NT2/D1 (cell line): Measurements from ENCODE around the gene VRK3.
"Not testable (repeated sequence)": the region's sequence is repeated elsewhere in the genome, so short reads cannot be mapped to it uniquely, and the experiment has no call there.

Source experiments
- DNase-seq: peaks from one replicate; pipeline ENCODE4 v3.0.0-alpha.2; 2011; ENCODE audit warnings: low read depth, low spot score
- H3K27me3 ChIP-seq: 2 replicates; pipeline ENCODE4 v1.6.0; 2011; ENCODE audit warnings: mild to moderate bottlenecking; ENCODE audit not compliant: insufficient read length, insufficient read depth
- H3K36me3 ChIP-seq: 2 replicates; pipeline ENCODE4 v1.6.1; 2011; ENCODE audit warnings: mild to moderate bottlenecking, low read length, mixed read lengths; ENCODE audit not compliant: insufficient read depth, insufficient read length
- H3K4me1 ChIP-seq: 2 replicates; pipeline ENCODE4 v1.5.1; 2011; ENCODE audit not compliant: insufficient read depth, insufficient read length
- H3K4me3 ChIP-seq: 2 replicates; pipeline ENCODE4 v1.5.1; 2011; ENCODE audit warnings: low read depth; ENCODE audit not compliant: insufficient read length
- H3K9ac ChIP-seq: 2 replicates; pipeline ENCODE4 v1.6.0; 2011; ENCODE audit warnings: low read depth; ENCODE audit not compliant: insufficient read length
- H3K9me3 ChIP-seq: 2 replicates; pipeline ENCODE4 v1.5.1; 2011; ENCODE audit warnings: mild to moderate bottlenecking, low read length; ENCODE audit not compliant: insufficient read depth
- SUZ12 ChIP-seq: IDR thresholded peaks from 2 replicates; pipeline ENCODE4 v1.6.1; 2011; ENCODE audit not compliant: insufficient read length, insufficient read depth; ENCODE audit errors: extremely low read depth
- YY1 ChIP-seq: IDR thresholded peaks from 2 replicates; pipeline ENCODE4 v1.6.1; 2011; ENCODE audit not compliant: insufficient read length, insufficient read depth
- ZNF274 ChIP-seq: IDR thresholded peaks from 2 replicates; pipeline ENCODE4 v1.6.1; 2011; ENCODE audit warnings: mild to moderate bottlenecking, low read depth, low read length

Gene VRK3, protein sequence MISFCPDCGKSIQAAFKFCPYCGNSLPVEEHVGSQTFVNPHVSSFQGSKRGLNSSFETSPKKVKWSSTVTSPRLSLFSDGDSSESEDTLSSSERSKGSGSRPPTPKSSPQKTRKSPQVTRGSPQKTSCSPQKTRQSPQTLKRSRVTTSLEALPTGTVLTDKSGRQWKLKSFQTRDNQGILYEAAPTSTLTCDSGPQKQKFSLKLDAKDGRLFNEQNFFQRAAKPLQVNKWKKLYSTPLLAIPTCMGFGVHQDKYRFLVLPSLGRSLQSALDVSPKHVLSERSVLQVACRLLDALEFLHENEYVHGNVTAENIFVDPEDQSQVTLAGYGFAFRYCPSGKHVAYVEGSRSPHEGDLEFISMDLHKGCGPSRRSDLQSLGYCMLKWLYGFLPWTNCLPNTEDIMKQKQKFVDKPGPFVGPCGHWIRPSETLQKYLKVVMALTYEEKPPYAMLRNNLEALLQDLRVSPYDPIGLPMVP

GRCh38 chr19:50025022-50025793 lies at the start of gene VRK3:
Gene VRK3, minus strand, starts transcription at chr19:50025372. Its CDS starts 9,210 bp downstream, at chr19:50016162.
- H3K9me3 ChIP-seq = no peaks in the 10 kb centered on the region
- peaks cover 31% of the 10 kb centered on the region for H3K36me3 ChIP-seq
- peak; percentile 97 for DNase-seq
- H3K4me1 ChIP-seq = no peaks in the 10 kb centered on the region
- TF ChIP-seq ZNF274 (no peak), SUZ12 (no peak), YY1 (no peak)
- peak within 1 kb of the TSS; percentile 90 for H3K4me3 ChIP-seq
- H3K27me3 ChIP-seq = no peaks in the 10 kb centered on the region
- peak within 1 kb of the TSS; percentile 86 for H3K9ac ChIP-seq

DNA sequence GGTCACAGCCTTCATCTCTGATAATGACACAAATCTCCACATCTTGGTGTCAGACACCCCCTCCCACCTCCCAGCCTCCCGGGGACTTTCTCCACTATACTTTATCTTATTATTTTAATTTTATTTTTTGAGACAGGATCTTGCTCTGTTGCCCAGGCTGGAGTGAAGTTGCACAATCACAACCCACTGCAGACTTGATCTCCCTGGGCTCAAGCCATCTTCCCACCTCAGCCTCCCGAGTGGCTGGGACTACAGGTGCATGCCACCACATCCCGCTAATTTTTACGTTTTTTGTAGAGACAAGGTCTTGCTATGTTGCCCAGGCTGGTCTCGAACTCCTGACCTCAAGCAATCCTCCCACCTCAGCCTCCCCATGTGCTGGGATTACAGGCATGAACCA lies 43.2 kb upstream of the VRK3 start:
- not testable (repeated sequence) for H3K9me3 ChIP-seq, H3K4me3 ChIP-seq, DNase-seq, H3K36me3 ChIP-seq, H3K27me3 ChIP-seq, H3K9ac ChIP-seq, H3K4me1 ChIP-seq

GRCh38 chr19:50067575-50067974 lies 42.4 kb upstream of the VRK3 start:
- no peaks in the 10 kb centered on the region for H3K36me3 ChIP-seq
- H3K27me3 ChIP-seq = no peaks in the 10 kb centered on the region
- H3K9me3 ChIP-seq = no peaks in the 10 kb centered on the region
- H3K4me1 ChIP-seq = peaks cover 3% of the 10 kb centered on the region
- no peak for DNase-seq
- TF ChIP-seq SUZ12 (no peak), ZNF274 (no peak), YY1 (no peak)
- no peak overlapping the region for H3K9ac ChIP-seq
- H3K4me3 ChIP-seq = no peak overlapping the region

DNA sequence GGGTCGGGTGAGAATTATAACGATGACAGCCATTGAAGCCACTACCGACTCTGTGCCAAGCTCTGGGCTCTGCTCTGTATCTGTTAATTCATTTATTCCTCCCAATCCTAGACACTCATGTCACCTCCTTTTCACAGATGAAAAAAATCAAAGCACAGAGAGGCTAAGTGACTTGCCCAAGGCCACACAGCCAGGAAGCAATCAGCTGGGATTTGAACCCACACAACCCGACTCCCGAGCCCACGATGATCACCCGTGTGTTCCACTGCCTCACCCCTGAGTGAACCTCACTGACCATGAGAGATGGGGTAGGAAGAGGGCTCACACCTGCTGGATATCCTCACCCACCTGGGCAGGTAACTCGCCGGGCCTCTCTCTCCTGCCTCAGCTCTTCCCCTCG lies 40.8 kb upstream of the VRK3 start:
- Histone ChIP-seq H3K36me3 (no peaks in the 10 kb centered on the region), H3K9ac (no peak overlapping the region)
- TF ChIP-seq SUZ12 = no peak
- no peak for TF ChIP-seq ZNF274
- TF ChIP-seq YY1 = no peak

DNA sequence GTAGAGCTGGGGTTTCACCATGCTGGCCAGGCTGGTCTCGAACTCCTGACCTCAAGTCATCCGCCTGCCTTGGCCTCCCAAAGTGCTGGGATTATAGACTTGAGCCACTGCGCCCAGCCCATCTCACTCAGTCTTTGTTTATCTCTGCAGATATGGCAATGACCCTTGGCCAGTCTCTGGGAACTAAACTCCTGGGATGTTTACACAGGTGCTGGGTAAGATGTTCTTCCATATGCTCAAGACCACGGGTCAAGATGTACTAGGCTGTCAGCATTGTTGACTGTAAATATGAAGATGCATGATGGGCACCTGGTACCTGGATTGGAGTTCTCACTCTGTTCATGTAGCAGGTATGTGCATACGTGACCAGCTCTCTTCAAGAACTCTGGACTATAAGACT lies 36.5 kb upstream of the VRK3 start:
- no peaks in the 10 kb centered on the region for H3K27me3 ChIP-seq
- H3K9ac ChIP-seq = no peak overlapping the region
- no peaks in the 10 kb centered on the region for H3K36me3 ChIP-seq
- H3K4me3 ChIP-seq = no peak overlapping the region
- TF ChIP-seq SUZ12 (no peak), YY1 (no peak), ZNF274 (no peak)
- H3K4me1 ChIP-seq = no peaks in the 10 kb centered on the region
- peaks cover 30% of the 10 kb centered on the region for H3K9me3 ChIP-seq
- DNase-seq = no peak

More for the DNA sequence above, 40.8 kb upstream of the VRK3 start:
- H3K4me1 ChIP-seq = no peaks in the 10 kb centered on the region
- H3K9me3 ChIP-seq = 0 out of 2 replicates have a peak, but pooled peaks cover 1% of the 10 kb centered on the region
- H3K4me3 ChIP-seq = no peak overlapping the region
- DNase-seq = no peak
- H3K27me3 ChIP-seq = no peaks in the 10 kb centered on the region

DNA sequence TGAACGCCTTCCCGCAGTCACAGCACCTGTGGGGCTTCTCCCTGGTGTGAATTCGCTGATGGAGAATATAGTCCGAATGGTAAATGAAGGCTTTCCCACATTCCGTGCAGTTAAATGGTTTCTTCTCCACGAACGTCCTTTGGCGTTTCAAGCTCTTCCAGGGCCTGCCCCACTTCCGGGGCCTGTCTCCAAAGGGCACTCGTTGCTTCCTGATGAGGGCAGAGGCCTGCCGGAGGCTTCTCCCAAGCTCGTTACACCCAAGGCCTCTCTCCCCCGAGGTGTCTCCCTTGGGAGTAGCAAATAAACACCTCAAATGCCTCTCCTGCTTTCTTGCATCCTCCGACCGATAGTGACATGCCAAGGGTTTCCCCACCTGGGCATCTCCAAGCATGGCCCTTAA lies 34.9 kb upstream of the VRK3 start:
- H3K9me3 ChIP-seq = peaks cover 30% of the 10 kb centered on the region
- no peak for DNase-seq
- H3K9ac ChIP-seq = no peak overlapping the region
- H3K27me3 ChIP-seq = no peaks in the 10 kb centered on the region
- H3K4me3 ChIP-seq = no peak overlapping the region
- H3K4me1 ChIP-seq = no peaks in the 10 kb centered on the region
- no peaks in the 10 kb centered on the region for H3K36me3 ChIP-seq
- no peak for TF ChIP-seq SUZ12
- no peak for TF ChIP-seq YY1
- no peak for TF ChIP-seq ZNF274

DNA sequence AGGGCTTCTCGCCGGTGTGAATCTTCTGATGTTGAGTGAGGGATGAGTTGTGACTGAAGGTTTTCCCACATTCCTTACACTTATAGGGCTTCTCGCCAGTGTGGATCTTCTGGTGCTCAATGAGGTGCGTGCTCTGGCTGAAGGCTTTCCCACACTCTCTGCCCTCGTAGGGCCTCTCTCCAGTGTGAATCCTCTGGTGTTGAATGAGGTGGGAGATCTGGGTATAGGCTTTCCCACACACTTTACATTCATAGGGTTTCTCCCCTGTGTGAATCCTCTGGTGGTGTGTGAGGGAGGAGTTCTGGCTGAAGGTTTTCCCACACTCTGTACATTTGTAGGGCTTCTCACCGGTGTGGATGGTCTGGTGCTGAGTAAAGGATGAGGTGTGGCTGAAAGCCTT lies 33.9 kb upstream of the VRK3 start:
- H3K4me1 ChIP-seq = no peaks in the 10 kb centered on the region
- H3K27me3 ChIP-seq = no peaks in the 10 kb centered on the region
- H3K9ac ChIP-seq = no peak overlapping the region
- no peak overlapping the region for H3K4me3 ChIP-seq
- no peak for TF ChIP-seq YY1
- TF ChIP-seq SUZ12 = no peak
- TF ChIP-seq ZNF274 = no peak
- no peak for DNase-seq
- H3K36me3 ChIP-seq = no peaks in the 10 kb centered on the region
- H3K9me3 ChIP-seq = peaks cover 30% of the 10 kb centered on the region
